Measurements from ENCODE around the gene MAGI2. TPM values are rescaled to one million over a fixed set of nuclear protein-coding genes. Genes with fewer than 3 reads are reported as not detected.
A peak's percentile ranks its signal among the peaks of the same experiment; 100 is the strongest.

The MAGI2 gene
- total RNA-seq, result under 1 TPM; 0.17 TPM

DNA sequence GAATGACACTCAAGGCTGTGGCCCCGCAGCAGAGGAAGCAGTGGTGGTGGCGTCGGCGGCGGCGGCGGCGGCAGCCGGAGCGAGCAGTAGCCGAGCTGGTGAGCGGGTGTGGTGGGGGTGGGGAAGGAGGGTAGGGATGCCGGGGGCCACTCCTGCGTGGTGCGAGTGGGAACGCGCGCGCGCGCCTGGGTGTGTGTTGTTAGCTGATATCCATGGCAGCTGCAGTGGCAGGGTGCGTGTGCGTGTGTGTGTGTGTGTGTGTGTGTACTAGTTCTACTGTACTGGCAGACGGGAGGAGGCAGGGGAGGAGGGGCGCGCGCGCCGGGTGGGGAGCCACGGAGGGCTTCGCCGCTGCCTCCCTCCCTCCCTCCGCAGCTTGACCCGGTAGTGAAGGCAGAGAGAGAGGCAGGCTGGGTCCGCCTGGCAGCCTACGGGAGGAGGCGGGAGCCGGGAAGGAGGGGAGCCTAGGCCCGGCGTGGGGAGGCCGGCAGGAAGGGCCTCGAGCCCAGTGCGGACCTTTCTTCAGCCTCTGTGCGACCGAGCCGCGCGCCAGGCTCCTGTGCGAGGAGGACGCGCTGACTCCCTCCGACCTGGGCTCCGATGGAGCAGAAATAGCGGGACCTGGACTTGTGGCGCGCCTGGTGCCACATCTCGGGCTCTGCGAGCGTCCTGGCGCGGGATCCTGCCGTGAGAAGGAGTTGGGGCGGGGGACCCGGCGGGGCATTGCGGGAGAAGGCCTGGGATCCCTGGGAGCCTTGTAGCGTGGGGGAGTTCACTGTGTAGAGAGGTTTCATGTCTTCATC is at the start of gene MAGI2:
Gene MAGI2 (minus strand): TSS at position 110 of the 803 bp plus-strand sequence. CDS start 347 bp downstream, outside the sequence.
- Mint-ChIP-seq H3K27ac (no peak within 1 kb of the TSS), H3K27me3 (peaks cover 27% of the 10 kb centered on the region), H3K9me3 (no peaks in the 10 kb centered on the region), H3K4me3 (no peak within 1 kb of the TSS), H3K4me1 (ENCODE audit: low read depth) (peaks cover 2% of the 10 kb centered on the region), H3K36me3 (no peaks in the 10 kb centered on the region)
- intact Hi-C loops (cut with micrococcal nuclease), result no loop called here
- DNase-seq, result peak; percentile 8
- ChIA-PET POLR2A (no interaction called here), CTCF (no interaction called here)

DNA sequence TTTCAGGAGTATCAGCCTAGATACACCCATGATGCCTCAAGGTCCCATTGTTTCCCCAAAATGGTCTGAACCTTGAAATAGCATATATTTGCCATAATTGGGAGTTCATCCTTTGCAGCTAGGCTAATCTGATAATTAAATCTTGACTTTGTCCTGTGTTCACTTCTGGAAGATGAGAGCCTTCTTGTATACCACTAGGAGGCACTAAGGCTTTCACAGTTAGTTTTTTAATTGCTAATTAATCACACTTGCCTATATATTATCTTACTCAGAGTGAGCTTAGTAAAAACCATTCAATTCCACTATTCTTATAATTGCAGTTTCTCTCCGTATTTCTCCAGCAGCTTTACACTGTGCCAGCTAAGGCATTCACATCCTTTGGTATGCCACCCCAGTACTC is 48.7 kb upstream of the MAGI2 start:
- intact Hi-C loops (cut with micrococcal nuclease), result no loop called here
- Mint-ChIP-seq H3K27ac (no peak overlapping the region), H3K4me1 (ENCODE audit: low read depth) (no peaks in the 10 kb centered on the region), H3K36me3 (no peaks in the 10 kb centered on the region), H3K4me3 (no peak overlapping the region), H3K27me3 (no peaks in the 10 kb centered on the region), H3K9me3 (peaks cover 5% of the 10 kb centered on the region)
- POLR2A ChIA-PET, result no interaction called here
- no peak for DNase-seq
- CTCF ChIA-PET, result no interaction called here

DNA sequence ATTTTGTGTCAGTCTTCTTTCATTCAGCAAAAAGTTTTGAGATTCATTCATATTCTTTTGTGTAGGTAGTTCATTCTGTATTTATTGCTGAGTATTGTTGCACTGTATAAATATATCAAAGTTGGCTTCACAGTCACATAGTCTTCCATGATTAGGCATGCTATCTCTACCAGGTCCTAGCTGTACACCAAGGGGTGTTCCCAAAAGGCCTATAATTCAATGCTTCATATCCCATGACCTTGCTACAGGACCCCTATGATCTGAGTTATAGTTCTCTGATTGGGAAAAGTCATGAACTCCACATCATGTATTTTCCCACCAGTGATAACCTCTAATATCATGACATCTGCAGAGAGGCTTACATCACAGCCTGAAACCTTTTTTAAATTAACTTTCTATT is 47.3 kb upstream of the MAGI2 start:
- H3K4me1 Mint-ChIP-seq (ENCODE audit: low read depth), result no peaks in the 10 kb centered on the region
- H3K9me3 Mint-ChIP-seq, result peaks cover 8% of the 10 kb centered on the region
- ChIA-PET CTCF (no interaction called here), POLR2A (no interaction called here)
- no peaks in the 10 kb centered on the region for H3K36me3 Mint-ChIP-seq
- H3K27ac Mint-ChIP-seq, result no peak overlapping the region
- no peak overlapping the region for H3K4me3 Mint-ChIP-seq
- intact Hi-C loops (cut with micrococcal nuclease), result no loop called here
- no peak for DNase-seq
- no peaks in the 10 kb centered on the region for H3K27me3 Mint-ChIP-seq

DNA sequence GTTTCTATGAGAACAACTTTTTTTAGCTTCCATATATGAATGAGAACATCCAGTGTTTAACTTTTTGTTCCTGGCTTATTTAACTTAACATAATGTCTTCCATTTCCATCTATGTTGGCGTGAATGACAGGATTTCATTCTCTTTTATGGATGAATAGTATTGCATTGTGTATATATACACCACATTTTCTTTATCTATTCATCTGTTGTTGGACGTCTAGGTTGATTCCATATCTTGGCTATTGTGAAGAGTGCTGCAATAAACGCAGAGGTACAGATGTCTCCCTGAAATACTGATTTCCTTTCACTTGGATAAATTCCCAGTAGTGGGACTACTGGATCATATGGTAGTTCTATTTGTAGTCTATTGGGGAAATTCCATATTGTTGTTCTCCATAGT is 44.3 kb upstream of the MAGI2 start:
- Mint-ChIP-seq H3K27me3 (no peaks in the 10 kb centered on the region), H3K4me1 (ENCODE audit: low read depth) (no peaks in the 10 kb centered on the region), H3K4me3 (no peak overlapping the region), H3K27ac (no peak overlapping the region), H3K9me3 (peaks cover 4% of the 10 kb centered on the region), H3K36me3 (no peaks in the 10 kb centered on the region)
- DNase-seq, result no peak
- ChIA-PET POLR2A (no interaction called here), CTCF (no interaction called here)
- intact Hi-C loops (cut with micrococcal nuclease), result no loop called here

DNA sequence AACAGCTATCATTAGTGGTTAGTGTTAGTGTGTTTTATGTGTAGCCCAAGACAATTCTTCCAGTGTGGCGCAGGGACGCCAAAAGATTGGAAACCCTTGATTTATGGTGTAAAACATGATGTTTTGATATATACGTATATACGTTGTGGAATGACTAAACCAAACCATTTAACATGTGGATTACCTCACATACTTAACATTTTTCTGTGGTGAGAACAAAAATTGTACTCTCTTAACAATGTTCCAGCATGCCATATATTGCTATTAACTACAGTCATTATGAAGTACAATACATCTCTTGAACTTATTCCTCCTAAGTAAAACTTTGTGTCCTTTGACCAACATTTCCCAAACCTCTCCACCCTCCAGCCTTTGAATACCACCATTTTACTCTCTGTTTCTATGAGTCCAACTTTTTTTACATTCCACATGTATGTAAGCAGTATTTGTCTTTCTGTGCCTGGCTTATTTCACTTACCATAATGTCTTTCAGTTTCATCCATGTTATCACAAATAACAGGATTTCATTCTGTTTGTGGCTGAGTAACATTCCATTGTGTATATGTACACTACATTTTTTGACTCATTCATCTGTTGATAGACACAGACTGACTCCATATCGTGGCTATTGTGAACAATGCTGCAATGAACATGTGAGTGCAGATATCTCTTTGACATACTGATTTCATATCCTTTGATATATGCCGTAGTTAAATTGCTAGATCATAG is 42.2 kb upstream of the MAGI2 start:
- no peak overlapping the region for H3K27ac Mint-ChIP-seq
- intact Hi-C loops (cut with micrococcal nuclease), result no loop called here
- no peaks in the 10 kb centered on the region for H3K27me3 Mint-ChIP-seq
- peaks cover 4% of the 10 kb centered on the region for H3K9me3 Mint-ChIP-seq
- ChIA-PET CTCF (no interaction called here), POLR2A (no interaction called here)
- H3K4me3 Mint-ChIP-seq, result no peak overlapping the region
- H3K36me3 Mint-ChIP-seq, result no peaks in the 10 kb centered on the region
- no peak for DNase-seq
- H3K4me1 Mint-ChIP-seq (ENCODE audit: low read depth), result no peaks in the 10 kb centered on the region

DNA sequence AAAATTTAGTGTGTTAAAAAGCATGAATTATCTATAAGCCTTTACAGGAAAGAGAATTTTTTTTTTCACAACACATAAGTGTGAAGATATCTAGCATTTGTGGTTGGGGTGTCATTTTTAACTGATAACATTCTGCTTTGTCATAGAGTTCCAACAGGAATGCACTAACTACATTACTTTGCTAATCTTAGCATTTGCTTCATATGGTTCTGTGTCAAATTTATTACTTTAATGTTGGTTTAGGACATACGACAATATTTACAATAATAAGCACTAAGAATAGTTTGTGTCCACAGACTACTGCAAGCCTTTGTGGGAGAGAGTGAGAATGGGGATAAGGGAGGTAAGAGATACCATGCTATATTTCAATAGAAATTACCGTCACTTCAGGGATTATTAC is 40.6 kb upstream of the MAGI2 start:
- no peaks in the 10 kb centered on the region for H3K36me3 Mint-ChIP-seq
- peaks cover 4% of the 10 kb centered on the region for H3K9me3 Mint-ChIP-seq
- H3K27me3 Mint-ChIP-seq, result no peaks in the 10 kb centered on the region
- H3K4me1 Mint-ChIP-seq (ENCODE audit: low read depth), result no peaks in the 10 kb centered on the region
- POLR2A ChIA-PET, result no interaction called here
- CTCF ChIA-PET, result no interaction called here
- H3K27ac Mint-ChIP-seq, result no peak overlapping the region
- no peak overlapping the region for H3K4me3 Mint-ChIP-seq
- intact Hi-C loops (cut with micrococcal nuclease), result no loop called here
- DNase-seq, result no peak

DNA sequence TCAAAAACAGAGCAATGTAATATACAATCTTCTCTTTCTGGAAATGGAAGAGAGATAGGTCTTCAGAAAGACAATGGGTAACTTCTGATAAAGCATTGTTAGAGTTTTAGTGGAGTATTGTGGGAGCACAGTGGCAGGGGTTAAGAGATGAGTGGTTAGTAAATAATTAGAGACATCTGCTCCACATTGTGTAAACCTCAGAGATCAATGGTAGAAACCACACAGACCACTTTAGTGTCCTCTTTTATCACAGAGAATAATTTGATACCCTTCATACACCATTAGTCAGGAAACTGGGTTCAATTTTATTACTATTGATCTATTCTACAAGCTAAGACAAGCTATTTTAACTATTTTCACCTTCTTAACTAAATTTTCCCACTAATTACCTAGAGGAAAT is 35.9 kb upstream of the MAGI2 start:
- Mint-ChIP-seq H3K9me3 (peaks cover 3% of the 10 kb centered on the region), H3K4me3 (no peak overlapping the region), H3K36me3 (no peaks in the 10 kb centered on the region), H3K27ac (no peak overlapping the region), H3K27me3 (no peaks in the 10 kb centered on the region), H3K4me1 (ENCODE audit: low read depth) (no peaks in the 10 kb centered on the region)
- DNase-seq, result no peak
- intact Hi-C loops (cut with micrococcal nuclease), result no loop called here
- ChIA-PET POLR2A (no interaction called here), CTCF (no interaction called here)

DNA sequence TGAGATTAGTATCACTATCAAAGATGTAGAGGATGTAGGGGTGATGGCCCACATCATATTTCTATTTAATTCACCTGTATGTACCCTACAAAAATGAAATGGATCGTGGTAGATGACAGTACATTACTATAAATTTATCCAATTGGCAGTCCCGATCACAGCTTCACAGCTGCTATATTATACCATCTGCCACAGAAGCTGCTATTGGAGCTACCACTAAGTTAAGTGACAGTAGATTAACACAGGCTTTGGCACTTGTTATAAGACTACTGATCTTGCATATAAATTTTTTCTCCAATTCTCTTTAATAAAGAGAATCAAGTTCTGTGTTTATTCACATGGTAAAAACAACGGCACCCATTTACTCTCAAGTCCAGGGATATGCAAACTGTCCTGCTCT is 24.9 kb upstream of the MAGI2 start:
- no peaks in the 10 kb centered on the region for H3K36me3 Mint-ChIP-seq
- H3K4me3 Mint-ChIP-seq, result no peak overlapping the region
- POLR2A ChIA-PET, result no interaction called here
- no peak overlapping the region for H3K27ac Mint-ChIP-seq
- no peaks in the 10 kb centered on the region for H3K4me1 Mint-ChIP-seq (ENCODE audit: low read depth)
- CTCF ChIA-PET, result no interaction called here
- no peaks in the 10 kb centered on the region for H3K27me3 Mint-ChIP-seq
- intact Hi-C loops (cut with micrococcal nuclease), result no loop called here
- no peaks in the 10 kb centered on the region for H3K9me3 Mint-ChIP-seq
- DNase-seq, result no peak

DNA sequence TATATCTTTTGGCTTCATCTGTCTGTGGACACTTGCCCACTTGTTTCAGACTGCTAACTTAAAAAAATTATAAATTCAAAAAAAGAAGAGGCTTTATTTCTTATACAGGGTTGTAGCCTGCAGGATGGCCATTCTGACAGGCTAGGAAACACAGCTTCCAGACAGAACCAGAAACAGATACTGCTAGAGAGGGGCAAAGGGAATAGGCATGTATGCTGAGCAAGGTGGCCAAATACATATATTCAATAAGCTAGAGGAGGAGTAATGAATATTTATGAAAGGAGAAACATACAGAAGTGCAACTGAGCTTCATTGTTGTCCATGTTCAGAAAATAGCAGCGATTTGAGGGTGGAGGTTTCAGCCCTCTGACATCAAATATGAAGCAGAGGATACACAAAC is 22.0 kb upstream of the MAGI2 start:
- no peak for DNase-seq
- Mint-ChIP-seq H3K36me3 (no peaks in the 10 kb centered on the region), H3K4me1 (ENCODE audit: low read depth) (no peaks in the 10 kb centered on the region), H3K27ac (no peak overlapping the region), H3K4me3 (no peak overlapping the region), H3K9me3 (no peaks in the 10 kb centered on the region), H3K27me3 (no peaks in the 10 kb centered on the region)
- ChIA-PET POLR2A (no interaction called here), CTCF (no interaction called here)
- intact Hi-C loops (cut with micrococcal nuclease), result no loop called here

DNA sequence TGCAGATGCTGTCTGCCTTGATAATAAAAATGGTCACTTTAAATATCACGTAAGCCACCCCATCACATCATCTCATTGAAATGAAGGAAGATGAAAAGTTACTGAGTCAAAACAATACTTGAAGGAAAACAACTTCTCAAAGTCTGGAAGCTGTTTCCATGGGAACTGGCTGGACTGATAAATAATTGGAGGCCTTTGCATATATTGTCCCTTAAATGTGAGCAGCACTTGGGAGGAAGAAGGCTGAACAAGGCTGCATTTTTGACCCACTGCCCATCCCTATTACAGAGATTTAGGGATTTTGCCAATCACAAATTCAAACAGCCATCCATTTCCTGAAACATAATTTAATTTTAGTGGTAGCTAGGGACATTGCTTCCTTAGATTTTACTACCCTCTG is 18.2 kb upstream of the MAGI2 start:
- DNase-seq, result no peak
- no peak overlapping the region for H3K4me3 Mint-ChIP-seq

DNA sequence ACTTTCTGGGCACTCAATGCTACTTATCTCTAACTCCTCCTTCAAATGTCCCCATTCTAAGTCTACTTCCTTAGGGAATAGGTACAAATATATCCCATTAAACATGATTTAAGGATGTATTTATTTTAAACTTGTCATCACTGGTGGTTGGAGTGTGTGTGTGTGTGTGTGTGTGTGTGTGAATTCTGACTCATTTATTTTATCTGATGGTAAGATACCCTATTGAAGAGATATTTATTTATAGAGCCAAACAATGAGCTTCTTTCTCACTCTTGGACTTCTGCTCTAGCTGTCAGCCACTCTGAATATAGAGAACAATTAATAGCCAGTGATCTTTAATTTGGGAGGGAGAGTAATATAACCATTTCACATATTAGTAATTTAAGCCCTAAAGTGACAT is 17.8 kb upstream of the MAGI2 start:
- Mint-ChIP-seq H3K4me1 (ENCODE audit: low read depth) (no peaks in the 10 kb centered on the region), H3K4me3 (no peak overlapping the region), H3K27ac (no peak overlapping the region), H3K9me3 (peaks cover 3% of the 10 kb centered on the region), H3K27me3 (no peaks in the 10 kb centered on the region), H3K36me3 (no peaks in the 10 kb centered on the region)
- intact Hi-C loops (cut with micrococcal nuclease), result no loop called here
- no peak for DNase-seq
- ChIA-PET POLR2A (no interaction called here), CTCF (no interaction called here)

More for the DNA sequence above, 18.2 kb upstream of the MAGI2 start:
- peaks cover 3% of the 10 kb centered on the region for H3K9me3 Mint-ChIP-seq
- H3K27me3 Mint-ChIP-seq, result no peaks in the 10 kb centered on the region
- no peak overlapping the region for H3K27ac Mint-ChIP-seq
- ChIA-PET CTCF (no interaction called here), POLR2A (no interaction called here)
- H3K4me1 Mint-ChIP-seq (ENCODE audit: low read depth), result no peaks in the 10 kb centered on the region
- H3K36me3 Mint-ChIP-seq, result no peaks in the 10 kb centered on the region
- intact Hi-C loops (cut with micrococcal nuclease), result no loop called here

DNA sequence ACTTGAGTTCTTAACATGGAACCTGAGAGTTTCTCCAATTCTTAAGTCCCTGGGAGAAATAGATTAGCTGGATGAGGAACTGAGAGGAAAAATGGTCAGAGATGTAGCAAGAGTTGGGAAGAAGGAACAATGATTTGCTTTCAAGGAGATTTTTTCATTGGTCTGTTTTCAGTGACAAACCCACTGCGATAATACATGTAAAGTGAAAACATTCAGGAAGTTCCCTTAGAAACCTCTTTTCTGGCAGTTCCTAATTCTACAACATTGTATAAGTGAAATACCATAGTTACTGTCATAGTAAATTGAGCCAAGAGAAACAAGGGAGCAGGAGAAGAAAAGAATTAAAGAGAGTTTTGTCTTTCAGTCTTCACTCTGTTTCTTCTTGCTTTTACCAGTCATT is 12.1 kb upstream of the MAGI2 start:
- Mint-ChIP-seq H3K27ac (no peak overlapping the region), H3K4me3 (no peak overlapping the region), H3K27me3 (no peaks in the 10 kb centered on the region), H3K36me3 (no peaks in the 10 kb centered on the region), H3K4me1 (ENCODE audit: low read depth) (no peaks in the 10 kb centered on the region), H3K9me3 (peaks cover 6% of the 10 kb centered on the region)
- ChIA-PET POLR2A (no interaction called here), CTCF (no interaction called here)
- no peak for DNase-seq
- intact Hi-C loops (cut with micrococcal nuclease), result no loop called here

DNA sequence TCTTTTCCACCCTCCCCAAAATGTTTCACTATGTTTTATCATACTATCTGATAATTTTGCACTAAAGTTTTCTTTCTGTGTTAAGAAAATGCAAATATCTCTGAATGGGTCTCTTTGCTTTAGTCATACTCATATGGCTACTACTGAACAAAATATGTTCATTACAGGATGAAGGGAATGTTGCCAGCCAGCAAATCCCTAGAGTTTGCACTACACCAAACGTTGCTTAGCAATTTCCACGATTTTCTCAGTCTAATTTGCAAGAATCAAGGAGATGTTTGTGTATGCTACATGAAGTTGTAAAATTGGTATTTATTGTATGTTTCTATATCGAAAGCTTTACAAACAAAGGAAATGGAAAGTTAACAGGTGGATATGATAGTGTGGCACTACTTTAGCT is 10.6 kb upstream of the MAGI2 start:
- Mint-ChIP-seq H3K4me1 (ENCODE audit: low read depth) (no peaks in the 10 kb centered on the region), H3K27ac (no peak overlapping the region), H3K9me3 (peaks cover 6% of the 10 kb centered on the region), H3K27me3 (no peaks in the 10 kb centered on the region), H3K4me3 (no peak overlapping the region), H3K36me3 (no peaks in the 10 kb centered on the region)
- DNase-seq, result no peak
- ChIA-PET CTCF (no interaction called here), POLR2A (no interaction called here)
- intact Hi-C loops (cut with micrococcal nuclease), result no loop called here
